SK-N-DZ (cell line): ENCODE data around the gene GAS6.
"Not testable (repeated sequence)": the region's sequence is repeated elsewhere in the genome, so short reads cannot be mapped to it uniquely, and the experiment has no call there.

Source experiments
- DNase-seq: peaks from one replicate; pipeline ENCODE4 v3.0.0-alpha.2; 2015; ENCODE audit warnings: low spot score

GAS6 gene

GRCh38 chr13:113839536-113840204 lies 24.2 kb downstream of the GAS6 start:
- no peak for DNase-seq

- no peak for DNase-seq
Observed at GRCh38 chr13:113838711-113839201, 25.1 kb downstream of the GAS6 start.

- peak; percentile 30 for DNase-seq
Observed at GRCh38 chr13:113837560-113838355, 26.1 kb downstream of the GAS6 start.

GRCh38 chr13:113836768-113837559 lies 26.9 kb downstream of the GAS6 start:
- DNase-seq = peak; percentile 37

GRCh38 chr13:113835461-113836270 lies 28.2 kb downstream of the GAS6 start:
- DNase-seq = peak; percentile 83

GRCh38 chr13:113834496-113835200 lies 29.2 kb downstream of the GAS6 start:
- no peak for DNase-seq

GRCh38 chr13:113834006-113834405 lies 29.9 kb downstream of the GAS6 start:
- not testable (repeated sequence) for DNase-seq

GRCh38 chr13:113833111-113833830 lies 30.6 kb downstream of the GAS6 start:
- DNase-seq = no peak

- no peak for DNase-seq
Observed at GRCh38 chr13:113832631-113833030, 31.2 kb downstream of the GAS6 start.

GRCh38 chr13:113832205-113832604 lies 31.7 kb downstream of the GAS6 start:
- DNase-seq = no peak

- no peak for DNase-seq
Observed at GRCh38 chr13:113831061-113831460, 32.8 kb downstream of the GAS6 start.

- DNase-seq = not testable (repeated sequence)
Observed at GRCh38 chr13:113830426-113830950, 33.4 kb downstream of the GAS6 start.

- no peak for DNase-seq
Observed at GRCh38 chr13:113828282-113828825, 35.5 kb downstream of the GAS6 start.

- no peak for DNase-seq
Observed at GRCh38 chr13:113827021-113827420, 36.9 kb downstream of the GAS6 start.

- DNase-seq = not testable (repeated sequence)
Observed at GRCh38 chr13:113826446-113826845, 37.4 kb downstream of the GAS6 start.

GRCh38 chr13:113825841-113826240 lies 38.0 kb downstream of the GAS6 start:
- DNase-seq = no peak

- DNase-seq = no peak
Observed at GRCh38 chr13:113823771-113824170, 40.1 kb downstream of the GAS6 start.

- no peak for DNase-seq
Observed at GRCh38 chr13:113822956-113823744, 40.7 kb downstream of the GAS6 start.
